ENCODE results near the gene MUC12.

MUC12 gene

GRCh38 chr7:100946111-100946510, 23.3 kb upstream of the MUC12 start:
- no peaks in the 10 kb centered on the region for H3K9me3 Mint-ChIP-seq
- no peak overlapping the region for H3K27ac Mint-ChIP-seq (ENCODE audit: low read depth)
- no peak overlapping the region for H3K4me3 Mint-ChIP-seq
- no peak for DNase-seq (ENCODE audit: low spot score in 2 of 2)
- H3K4me1 Mint-ChIP-seq, result no peaks in the 10 kb centered on the region
- peaks cover 54% of the 10 kb centered on the region for H3K27me3 Mint-ChIP-seq
- H3K36me3 Mint-ChIP-seq (ENCODE audit: insufficient read depth), result no peaks in the 10 kb centered on the region
- no peak for ATAC-seq (replicated peaks; ENCODE audit: extremely low read depth, poor library complexity, severe bottlenecking)

DNA sequence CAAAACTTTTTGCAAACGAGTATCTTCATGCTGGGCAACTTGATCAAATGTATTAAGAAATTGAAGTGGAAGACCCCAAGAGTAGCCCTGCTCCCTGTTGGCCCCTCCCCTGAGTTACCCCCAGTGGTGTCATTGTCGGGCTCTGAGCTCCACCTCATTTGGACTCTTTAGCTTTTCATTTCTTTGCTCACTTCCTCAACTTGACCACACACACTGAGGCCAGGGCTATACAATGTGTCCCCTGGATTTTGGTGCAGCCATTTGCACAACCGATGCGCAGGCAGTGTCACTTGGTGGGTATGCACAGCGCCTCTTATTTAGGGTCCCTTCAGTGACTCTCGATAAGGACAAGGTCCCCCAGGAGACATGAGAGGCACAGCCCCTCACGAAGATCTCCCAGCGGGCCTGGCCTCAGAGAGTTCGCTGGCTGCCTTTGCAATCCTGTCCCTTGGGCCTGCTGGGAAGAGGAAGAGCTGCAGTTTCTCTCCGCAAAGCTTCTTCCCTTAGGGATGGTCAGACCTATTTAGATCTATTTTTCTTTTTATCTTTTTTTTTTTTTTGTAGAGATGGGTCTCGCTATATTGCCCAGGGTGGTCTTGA, 22.5 kb upstream of the MUC12 start:
- ATAC-seq (replicated peaks; ENCODE audit: extremely low read depth, poor library complexity, severe bottlenecking) (no peak), DNase-seq (ENCODE audit: low spot score in 2 of 2) (no peak)
- H3K9me3 Mint-ChIP-seq, result no peaks in the 10 kb centered on the region
- no peaks in the 10 kb centered on the region for H3K36me3 Mint-ChIP-seq (ENCODE audit: insufficient read depth)
- H3K27me3 Mint-ChIP-seq, result peaks cover 54% of the 10 kb centered on the region
- no peak overlapping the region for H3K4me3 Mint-ChIP-seq
- no peak overlapping the region for H3K27ac Mint-ChIP-seq (ENCODE audit: low read depth)
- no peaks in the 10 kb centered on the region for H3K4me1 Mint-ChIP-seq

DNA sequence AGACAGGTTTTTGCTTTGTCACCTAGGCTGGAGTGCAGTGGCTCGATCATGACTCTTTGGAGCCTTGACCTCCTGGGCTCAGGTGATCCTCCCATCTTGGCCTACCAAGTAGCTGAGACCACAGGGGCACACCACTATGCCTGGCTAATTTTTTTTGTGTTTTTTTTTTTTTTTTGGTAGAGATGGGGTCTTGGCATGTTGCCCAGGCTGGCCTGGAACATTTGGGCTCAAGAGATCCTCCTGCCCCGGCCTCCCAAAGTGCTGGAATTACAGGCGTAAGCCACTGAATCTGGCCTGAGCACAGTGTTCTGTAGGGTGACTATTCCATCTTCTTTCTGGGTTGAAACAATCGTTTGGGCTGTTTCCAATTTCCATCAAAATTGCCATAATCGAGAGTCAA, 21.6 kb upstream of the MUC12 start:
- Mint-ChIP-seq H3K9me3 (no peaks in the 10 kb centered on the region), H3K27me3 (peaks cover 47% of the 10 kb centered on the region), H3K27ac (ENCODE audit: low read depth) (no peak overlapping the region), H3K4me3 (no peak overlapping the region), H3K4me1 (no peaks in the 10 kb centered on the region), H3K36me3 (ENCODE audit: insufficient read depth) (no peaks in the 10 kb centered on the region)
- DNase-seq (ENCODE audit: low spot score in 2 of 2) (no peak), ATAC-seq (replicated peaks; ENCODE audit: extremely low read depth, poor library complexity, severe bottlenecking) (no peak)

DNA sequence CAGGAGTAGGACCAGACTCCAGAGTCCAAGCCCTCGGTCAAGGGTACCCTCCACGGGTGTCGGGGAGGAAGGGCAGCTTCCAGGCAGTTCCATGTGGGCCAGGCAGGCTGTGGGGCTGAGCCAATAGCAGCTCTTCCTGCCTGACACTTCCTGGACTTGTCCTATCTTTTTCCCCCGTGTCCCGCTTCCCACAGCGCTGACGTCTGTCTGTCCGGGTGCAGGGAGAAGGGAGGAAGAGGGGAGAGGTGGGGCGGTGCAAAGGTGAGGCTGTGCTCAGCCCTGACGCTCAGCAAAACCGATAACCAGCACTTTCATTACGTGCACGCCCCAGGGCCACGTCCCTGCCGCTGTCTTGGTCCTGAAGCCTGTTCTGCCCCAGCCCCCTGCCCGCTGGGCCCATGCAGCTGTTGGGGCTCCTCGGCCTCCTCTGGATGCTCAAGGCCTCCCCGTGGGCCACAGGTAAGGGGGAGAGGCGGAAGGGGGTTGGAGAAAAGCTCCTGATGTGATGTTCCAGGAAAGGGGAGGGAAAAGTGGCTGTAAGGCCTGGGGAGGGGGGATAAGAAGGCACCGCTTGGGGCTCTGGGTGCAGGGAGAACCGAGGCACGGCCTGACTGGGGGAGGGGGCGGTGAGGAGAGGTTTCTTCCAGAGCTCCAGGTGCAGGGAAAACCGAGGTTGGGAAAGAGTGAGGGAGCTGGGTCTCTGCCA, 20.0 kb upstream of the MUC12 start, which contains the start of gene MUC3A:
Gene MUC3A (plus strand): TSS at position 308 of the 706 bp plus-strand sequence. CDS start 91 bp downstream, at position 399.
- Mint-ChIP-seq H3K27ac (ENCODE audit: low read depth) (no peak within 1 kb of the TSS), H3K36me3 (ENCODE audit: insufficient read depth) (no peaks in the 10 kb centered on the region), H3K9me3 (no peaks in the 10 kb centered on the region), H3K4me3 (no peak within 1 kb of the TSS), H3K27me3 (peaks cover 36% of the 10 kb centered on the region), H3K4me1 (no peaks in the 10 kb centered on the region)
- DNase-seq (ENCODE audit: low spot score in 2 of 2) (no peak), ATAC-seq (replicated peaks; ENCODE audit: extremely low read depth, poor library complexity, severe bottlenecking) (no peak)

DNA sequence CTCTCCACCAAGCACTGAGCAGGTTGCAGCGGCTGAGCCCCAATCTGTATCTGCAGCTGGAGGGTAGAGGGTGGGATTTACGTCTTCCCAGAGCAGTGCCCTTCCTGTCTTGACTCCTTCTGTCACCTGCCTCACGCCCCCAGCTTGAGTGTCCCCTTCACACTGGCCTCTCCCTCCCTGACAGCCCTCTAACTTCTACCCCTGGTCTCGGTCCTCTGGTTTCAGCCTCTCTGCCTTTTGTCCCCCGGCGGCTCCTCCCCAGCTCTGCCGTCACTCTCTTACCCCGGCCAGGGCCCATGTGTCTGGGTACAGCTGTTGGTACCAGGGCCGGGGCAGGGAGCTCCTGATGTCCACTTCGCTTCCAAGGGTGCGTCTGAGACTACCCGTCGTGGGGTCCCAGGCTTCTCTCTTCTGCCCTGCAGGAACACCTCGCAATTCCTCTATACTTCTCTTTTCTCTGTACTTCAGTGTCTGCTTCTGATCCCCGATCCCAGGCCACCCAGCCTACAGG, 19.4 kb upstream of the MUC12 start:
- Mint-ChIP-seq H3K27me3 (peaks cover 30% of the 10 kb centered on the region), H3K27ac (ENCODE audit: low read depth) (no peak overlapping the region), H3K4me1 (no peaks in the 10 kb centered on the region), H3K9me3 (no peaks in the 10 kb centered on the region), H3K4me3 (no peak overlapping the region), H3K36me3 (ENCODE audit: insufficient read depth) (no peaks in the 10 kb centered on the region)
- ATAC-seq (replicated peaks; ENCODE audit: extremely low read depth, poor library complexity, severe bottlenecking) (no peak), DNase-seq (ENCODE audit: low spot score in 2 of 2) (no peak)

- no peak overlapping the region for H3K4me3 Mint-ChIP-seq
- H3K4me1 Mint-ChIP-seq, result no peaks in the 10 kb centered on the region
- no peaks in the 10 kb centered on the region for H3K36me3 Mint-ChIP-seq (ENCODE audit: insufficient read depth)
- no peaks in the 10 kb centered on the region for H3K9me3 Mint-ChIP-seq
- DNase-seq (ENCODE audit: low spot score in 2 of 2) (no peak), ATAC-seq (replicated peaks; ENCODE audit: extremely low read depth, poor library complexity, severe bottlenecking) (no peak)
- H3K27ac Mint-ChIP-seq (ENCODE audit: low read depth), result no peak overlapping the region
- peaks cover 18% of the 10 kb centered on the region for H3K27me3 Mint-ChIP-seq
Measured at GRCh38 chr7:100951172-100951571, 18.2 kb upstream of the MUC12 start.

DNA sequence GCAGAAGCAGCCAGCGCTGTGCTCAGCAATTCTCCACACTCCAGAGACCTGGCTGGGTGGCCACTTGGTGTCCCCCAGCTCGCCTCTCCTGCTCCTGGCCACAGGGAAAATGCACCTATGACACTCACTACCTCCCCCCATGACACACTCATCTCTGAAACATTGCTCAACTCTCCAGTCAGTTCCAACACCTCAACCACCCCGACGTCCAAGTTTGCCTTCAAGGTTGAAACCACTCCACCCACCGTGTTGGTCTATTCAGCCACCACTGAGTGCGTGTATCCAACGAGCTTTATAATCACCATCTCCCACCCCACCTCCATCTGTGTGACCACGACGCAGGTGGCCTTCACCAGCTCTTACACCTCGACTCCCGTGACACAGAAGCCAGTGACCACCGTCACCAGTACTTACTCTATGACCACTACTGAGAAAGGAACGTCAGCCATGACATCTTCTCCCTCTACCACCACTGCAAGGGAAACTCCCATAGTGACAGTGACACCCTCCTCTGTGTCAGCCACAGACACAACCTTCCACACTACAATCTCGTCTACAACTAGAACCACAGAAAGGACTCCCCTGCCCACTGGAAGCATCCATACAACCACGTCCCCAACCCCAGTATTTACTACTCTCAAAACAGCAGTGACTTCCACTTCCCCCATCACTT, 17.3 kb upstream of the MUC12 start:
- H3K9me3 Mint-ChIP-seq, result no peaks in the 10 kb centered on the region
- ATAC-seq (replicated peaks; ENCODE audit: extremely low read depth, poor library complexity, severe bottlenecking) (peak; percentile 26), DNase-seq (ENCODE audit: low spot score in 2 of 2) (no peak)
- no peaks in the 10 kb centered on the region for H3K4me1 Mint-ChIP-seq
- H3K36me3 Mint-ChIP-seq (ENCODE audit: insufficient read depth), result no peaks in the 10 kb centered on the region
- H3K27ac Mint-ChIP-seq (ENCODE audit: low read depth), result no peak overlapping the region
- no peak overlapping the region for H3K4me3 Mint-ChIP-seq
- H3K27me3 Mint-ChIP-seq, result peaks cover 9% of the 10 kb centered on the region

DNA sequence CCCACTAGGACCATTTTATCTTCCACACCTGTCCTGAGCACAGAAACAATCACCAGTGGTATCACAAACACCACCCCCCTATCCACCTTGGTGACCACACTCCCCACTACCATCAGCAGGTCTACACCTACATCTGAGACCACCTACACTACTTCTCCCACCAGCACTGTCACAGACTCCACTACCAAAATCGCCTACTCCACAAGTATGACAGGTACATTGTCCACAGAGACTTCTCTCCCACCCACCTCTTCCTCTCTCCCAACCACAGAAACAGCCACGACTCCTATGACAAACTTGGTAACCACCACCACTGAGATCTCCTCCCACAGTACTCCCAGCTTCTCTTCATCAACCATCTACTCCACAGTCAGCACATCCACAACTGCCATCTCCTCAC, 16.7 kb upstream of the MUC12 start:
- no peak for DNase-seq (ENCODE audit: low spot score in 2 of 2)

GRCh38 chr7:100957832-100958421, 11.4 kb upstream of the MUC12 start:
- DNase-seq (ENCODE audit: low spot score in 2 of 2) (no peak), ATAC-seq (replicated peaks; ENCODE audit: extremely low read depth, poor library complexity, severe bottlenecking) (no peak)
- Mint-ChIP-seq H3K4me1 (no peaks in the 10 kb centered on the region), H3K9me3 (no peaks in the 10 kb centered on the region), H3K27ac (ENCODE audit: low read depth) (no peak overlapping the region), H3K36me3 (ENCODE audit: insufficient read depth) (no peaks in the 10 kb centered on the region), H3K27me3 (peaks cover 4% of the 10 kb centered on the region), H3K4me3 (no peak overlapping the region)

More for the DNA sequence above, 16.7 kb upstream of the MUC12 start:
- no peak overlapping the region for H3K4me3 Mint-ChIP-seq
- peaks cover 9% of the 10 kb centered on the region for H3K27me3 Mint-ChIP-seq
- no peaks in the 10 kb centered on the region for H3K9me3 Mint-ChIP-seq
- no peak for ATAC-seq (replicated peaks; ENCODE audit: extremely low read depth, poor library complexity, severe bottlenecking)
- no peaks in the 10 kb centered on the region for H3K4me1 Mint-ChIP-seq
- no peak overlapping the region for H3K27ac Mint-ChIP-seq (ENCODE audit: low read depth)
- no peaks in the 10 kb centered on the region for H3K36me3 Mint-ChIP-seq (ENCODE audit: insufficient read depth)

DNA sequence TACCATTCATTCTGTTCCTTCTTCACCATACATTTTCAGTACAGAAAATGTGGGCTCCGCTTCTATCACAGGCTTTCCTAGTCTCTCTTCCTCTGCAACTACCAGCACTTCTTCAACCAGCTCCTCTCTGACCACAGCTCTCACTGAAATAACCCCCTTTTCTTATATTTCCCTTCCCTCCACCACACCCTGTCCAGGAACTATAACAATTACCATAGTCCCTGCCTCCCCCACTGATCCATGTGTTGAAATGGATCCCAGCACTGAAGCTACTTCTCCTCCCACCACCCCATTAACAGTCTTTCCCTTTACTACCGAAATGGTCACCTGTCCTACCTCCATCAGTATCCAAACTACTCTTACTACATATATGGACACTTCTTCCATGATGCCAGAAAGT, 9.5 kb upstream of the MUC12 start:
- Mint-ChIP-seq H3K9me3 (no peaks in the 10 kb centered on the region), H3K4me3 (no peak overlapping the region), H3K27ac (ENCODE audit: low read depth) (no peak overlapping the region), H3K36me3 (ENCODE audit: insufficient read depth) (no peaks in the 10 kb centered on the region), H3K4me1 (no peaks in the 10 kb centered on the region), H3K27me3 (peaks cover 19% of the 10 kb centered on the region)
- no peak for DNase-seq (ENCODE audit: low spot score in 2 of 2)
- no peak for ATAC-seq (replicated peaks; ENCODE audit: extremely low read depth, poor library complexity, severe bottlenecking)

DNA sequence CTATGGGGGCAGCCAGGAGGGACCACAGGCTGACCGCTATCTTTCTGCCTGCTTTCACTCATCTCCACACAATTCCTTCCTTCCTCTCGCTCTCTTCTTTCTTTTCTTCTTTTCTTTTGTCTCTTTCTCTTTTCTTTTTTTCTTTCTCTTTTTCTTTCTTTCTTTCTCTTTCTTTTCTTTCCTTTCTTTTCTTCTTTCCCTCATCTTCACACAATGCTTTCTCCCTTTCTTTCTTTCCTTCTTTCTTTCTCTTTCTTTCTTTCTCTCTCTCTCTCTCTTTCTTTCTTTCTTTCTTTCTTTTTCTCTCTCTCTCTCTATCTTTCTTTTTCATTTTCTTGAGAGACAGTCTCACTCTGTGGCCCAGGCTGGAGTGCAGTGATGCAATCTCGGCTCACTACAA, 6.8 kb upstream of the MUC12 start:
- Mint-ChIP-seq H3K9me3 (no peaks in the 10 kb centered on the region), H3K27me3 (peaks cover 44% of the 10 kb centered on the region), H3K36me3 (ENCODE audit: insufficient read depth) (no peaks in the 10 kb centered on the region), H3K4me1 (peaks cover 19% of the 10 kb centered on the region), H3K4me3 (no peak overlapping the region), H3K27ac (ENCODE audit: low read depth) (no peak overlapping the region)
- DNase-seq (ENCODE audit: low spot score in 2 of 2), result no peak
- no peak for ATAC-seq (replicated peaks; ENCODE audit: extremely low read depth, poor library complexity, severe bottlenecking)

DNA sequence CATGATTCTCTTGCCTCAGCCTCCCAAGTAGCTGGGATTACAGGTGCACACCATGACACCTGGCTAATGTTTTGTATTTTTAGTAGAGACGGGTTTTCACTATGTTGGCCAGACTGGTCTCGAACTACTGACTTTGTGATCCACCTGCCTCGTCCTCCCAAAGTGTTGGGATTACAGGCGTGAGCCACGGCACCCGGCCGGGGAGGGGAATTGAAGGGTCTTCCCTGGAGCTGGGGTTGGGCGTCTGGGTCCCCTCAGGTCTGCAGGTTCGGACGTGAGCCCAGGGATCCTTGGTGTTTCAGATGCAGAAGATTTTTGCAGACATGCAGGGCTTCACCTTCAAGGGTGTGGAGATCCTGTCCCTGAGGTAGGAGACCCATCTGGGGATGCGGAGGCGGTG, 6.0 kb upstream of the MUC12 start:
- Mint-ChIP-seq H3K36me3 (ENCODE audit: insufficient read depth) (no peaks in the 10 kb centered on the region), H3K9me3 (no peaks in the 10 kb centered on the region), H3K4me3 (no peak overlapping the region), H3K27me3 (peaks cover 53% of the 10 kb centered on the region), H3K4me1 (peaks cover 21% of the 10 kb centered on the region), H3K27ac (ENCODE audit: low read depth) (no peak overlapping the region)
- no peak for DNase-seq (ENCODE audit: low spot score in 2 of 2)
- no peak for ATAC-seq (replicated peaks; ENCODE audit: extremely low read depth, poor library complexity, severe bottlenecking)

Data from central memory CD8-positive, alpha-beta T cell (primary cell).